Measurements from ENCODE around the gene HNRNPC. TPM values are rescaled to one million over a fixed set of nuclear protein-coding genes. Genes with fewer than 3 reads are reported as not detected.
A peak's percentile ranks its signal among the peaks of the same experiment; 100 is the strongest.

Gene HNRNPC
- total RNA-seq, 1 experiment from 2014 or later: 1,062 TPM

DNA sequence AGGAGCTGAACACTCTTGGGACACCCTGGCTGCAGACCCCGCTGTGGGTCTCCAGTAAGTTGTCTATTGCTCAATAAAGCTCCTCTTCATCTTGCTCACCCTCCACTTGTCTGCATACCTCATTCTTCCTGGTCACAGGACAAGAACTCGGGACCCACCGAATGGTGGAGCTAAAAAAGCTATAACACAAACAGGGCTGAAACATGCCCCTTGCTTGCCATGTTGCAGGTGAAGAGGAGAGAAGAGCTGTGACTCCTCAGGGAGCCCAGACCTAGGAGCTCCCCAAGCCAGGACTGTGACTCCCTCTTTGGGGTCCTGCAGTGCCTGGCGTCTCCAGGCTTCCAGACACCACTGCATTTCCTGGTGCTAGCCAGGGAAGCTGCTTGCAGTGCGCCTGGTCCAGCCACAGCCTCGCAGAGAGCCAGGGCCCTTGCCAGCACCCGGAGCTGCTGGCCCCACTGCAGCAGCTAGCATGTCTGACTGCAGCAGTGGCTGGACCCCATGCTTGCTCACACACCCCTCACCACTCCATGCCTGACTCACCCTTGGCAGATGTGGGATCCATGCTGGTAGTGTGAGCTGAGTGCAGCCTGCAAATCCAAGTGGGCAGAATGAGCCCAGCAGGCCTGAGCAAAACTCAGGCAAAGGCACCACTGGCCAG is 76.2 kb downstream of the HNRNPC start:
- peak; percentile 44 for DNase-seq
- H4K91ac ChIP-seq (ENCODE audit: insufficient read length, low read depth, low read length): no peak overlapping the region
- H3K4me2 ChIP-seq (ENCODE audit: insufficient read depth, insufficient read length, low read length): no peak overlapping the region
- H4K20me1 ChIP-seq (ENCODE audit: control insufficient read depth, insufficient read depth, insufficient read length): no peaks in the 10 kb centered on the region
- H2AK5ac ChIP-seq (ENCODE audit: insufficient read length, low read length): no peak overlapping the region
- no peaks in the 10 kb centered on the region for H3K27me3 ChIP-seq (ENCODE audit: insufficient read depth, low read length)
- no peak overlapping the region for H3K4ac ChIP-seq (ENCODE audit: low read depth, low read length)
- no peak overlapping the region for H2BK20ac ChIP-seq (ENCODE audit: low read depth, low read length, poor library complexity, severe bottlenecking)
- H2BK5ac ChIP-seq (ENCODE audit: insufficient read length, low read length): no peak overlapping the region
- H3K4me1 ChIP-seq (ENCODE audit: insufficient read depth, low read length): no peaks in the 10 kb centered on the region; the same call in 1 of the 2 replicates
- H3K14ac ChIP-seq (ENCODE audit: insufficient read depth, low read length): no peak overlapping the region
- no peak overlapping the region; a peak in 1 of 7 replicates for H3K27ac Mint-ChIP-seq
- H3K9me3 Mint-ChIP-seq: peaks cover 5 to 6% of the 10 kb centered on the region in 2 experiments; a peak in 3 of 5 replicates
- no peak overlapping the region for H2AFZ ChIP-seq (ENCODE audit: low read length)
- H3K27me3 Mint-ChIP-seq (ENCODE audit: low read depth): peaks cover 9% of the 10 kb centered on the region
- H4K5ac ChIP-seq (ENCODE audit: insufficient read length, low read depth, low read length): no peak overlapping the region
- no peak overlapping the region for H3T11ph ChIP-seq (ENCODE audit: low read length)
- no peak overlapping the region for H4K8ac ChIP-seq (replicated peaks; ENCODE audit: insufficient read length, low read depth, low read length)
- H2BK12ac ChIP-seq (ENCODE audit: insufficient read length, low read depth, low read length): no peak overlapping the region
- peaks cover 0 to 2% (median 0%) of the 10 kb centered on the region in 3 experiments; a peak in 2 of 7 replicates for H3K36me3 Mint-ChIP-seq (ENCODE audit: insufficient read depth in 1 of 3, low read depth in 3 of 3)
- no CpG with 5 or more reads among the region's 7 CpGs for WGBS (ENCODE audit: extremely low coverage, insufficient read length, low lambda C conversion rate)
- no peak overlapping the region for H3K9ac ChIP-seq (ENCODE audit: extremely low read depth, insufficient read length, low read length)
- no peak overlapping the region for H3K18ac ChIP-seq (ENCODE audit: insufficient read length, low read depth, low read length)
- TF ChIP-seq, protein P1, sequence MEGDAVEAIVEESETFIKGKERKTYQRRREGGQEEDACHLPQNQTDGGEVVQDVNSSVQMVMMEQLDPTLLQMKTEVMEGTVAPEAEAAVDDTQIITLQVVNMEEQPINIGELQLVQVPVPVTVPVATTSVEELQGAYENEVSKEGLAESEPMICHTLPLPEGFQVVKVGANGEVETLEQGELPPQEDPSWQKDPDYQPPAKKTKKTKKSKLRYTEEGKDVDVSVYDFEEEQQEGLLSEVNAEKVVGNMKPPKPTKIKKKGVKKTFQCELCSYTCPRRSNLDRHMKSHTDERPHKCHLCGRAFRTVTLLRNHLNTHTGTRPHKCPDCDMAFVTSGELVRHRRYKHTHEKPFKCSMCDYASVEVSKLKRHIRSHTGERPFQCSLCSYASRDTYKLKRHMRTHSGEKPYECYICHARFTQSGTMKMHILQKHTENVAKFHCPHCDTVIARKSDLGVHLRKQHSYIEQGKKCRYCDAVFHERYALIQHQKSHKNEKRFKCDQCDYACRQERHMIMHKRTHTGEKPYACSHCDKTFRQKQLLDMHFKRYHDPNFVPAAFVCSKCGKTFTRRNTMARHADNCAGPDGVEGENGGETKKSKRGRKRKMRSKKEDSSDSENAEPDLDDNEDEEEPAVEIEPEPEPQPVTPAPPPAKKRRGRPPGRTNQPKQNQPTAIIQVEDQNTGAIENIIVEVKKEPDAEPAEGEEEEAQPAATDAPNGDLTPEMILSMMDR (conservative IDR thresholded peaks at IDR 0.05): no peak
- H3K56ac ChIP-seq (ENCODE audit: insufficient read length, low read depth, low read length): no peak overlapping the region
- no peaks in the 10 kb centered on the region for H3K9me3 ChIP-seq (ENCODE audit: control insufficient read depth, low read depth, low read length)
- no peak overlapping the region for H3K23ac ChIP-seq (ENCODE audit: insufficient read length, low read depth, low read length)
- peaks cover 2% of the 10 kb centered on the region for H3K23me2 ChIP-seq (ENCODE audit: insufficient read length, low read depth, low read length, poor library complexity, severe bottlenecking)
- peaks cover 3 to 15% of the 10 kb centered on the region in 2 experiments for H3K4me1 Mint-ChIP-seq
- H2BK120ac ChIP-seq (ENCODE audit: low read depth, low read length, poor library complexity, severe bottlenecking): no peak overlapping the region
- no peaks in the 10 kb centered on the region for H3K79me1 ChIP-seq (ENCODE audit: insufficient read depth, low read depth, low read length, poor library complexity, severe bottlenecking)
- no peaks in the 10 kb centered on the region for H3K79me2 ChIP-seq (ENCODE audit: insufficient read depth, low read length)
- no peak overlapping the region for H3K27ac ChIP-seq (ENCODE audit: insufficient read length, low read depth, low read length)
- no peak overlapping the region for H3K4me3 Mint-ChIP-seq
- H2BK15ac ChIP-seq (ENCODE audit: low read depth, low read length): no peak overlapping the region

All from H9 (cell line).